Limb (tissue), 2 donors: Measurements from ENCODE around the gene MCTS1.
A peak's percentile ranks its signal among the peaks of the same experiment; 100 is the strongest.
"Not testable (repeated sequence)": the region's sequence is repeated elsewhere in the genome, so short reads cannot be mapped to it uniquely, and the experiment has no call there.

Source experiments
- DNase-seq, 2 donors: peaks; one replicate each; pipeline ENCODE4 v3.0.0-alpha.2; 2016; ENCODE audit errors: extremely low spot score in 2 of 2

The MCTS1 gene

GRCh38 chrX:120603707-120604360 is at the start of gene MCTS1:
Gene MCTS1 (plus strand): TSS chrX:120604101. CDS start chrX:120604237, 136 bp downstream.
- peak; percentile 83 to 87 for DNase-seq

GRCh38 chrX:120556251-120556650 is 47.6 kb upstream of the MCTS1 start:
- DNase-seq = no peak

GRCh38 chrX:120559804-120560203 is 44.1 kb upstream of the MCTS1 start:
- no peak for DNase-seq

GRCh38 chrX:120560405-120560841 is 43.5 kb upstream of the MCTS1 start:
- no peak for DNase-seq

- peak; percentile 92 to 93 for DNase-seq
These were observed 42.9 kb upstream of the MCTS1 start, which contains the start of gene CUL4B for GRCh38 chrX:120560842-120561633. Gene CUL4B (minus strand): TSS chrX:120560962. CDS start chrX:120560638, 324 bp downstream.

- no peak for DNase-seq
These were observed 42.0 kb upstream of the MCTS1 start for GRCh38 chrX:120561634-120562568.

- no peak for DNase-seq
These were observed 41.4 kb upstream of the MCTS1 start for GRCh38 chrX:120562569-120562926.

- no peak for DNase-seq
These were observed 39.0 kb upstream of the MCTS1 start for GRCh38 chrX:120564925-120565324.

GRCh38 chrX:120566817-120567216 is 37.1 kb upstream of the MCTS1 start:
- DNase-seq = no peak

GRCh38 chrX:120568035-120568434 is 35.9 kb upstream of the MCTS1 start:
- DNase-seq = no peak

GRCh38 chrX:120568609-120569008 is 35.3 kb upstream of the MCTS1 start:
- no peak for DNase-seq

GRCh38 chrX:120570011-120570600 is 33.8 kb upstream of the MCTS1 start:
- no peak for DNase-seq

- not testable (repeated sequence) for DNase-seq
These were observed 30.1 kb upstream of the MCTS1 start for GRCh38 chrX:120573806-120574205.

GRCh38 chrX:120575379-120576114 is 28.4 kb upstream of the MCTS1 start:
- DNase-seq = no peak

- no peak for DNase-seq
These were observed 18.2 kb upstream of the MCTS1 start for GRCh38 chrX:120585702-120586101.

- peak in 1 of 2 donors; percentile 7 for DNase-seq
These were observed 471 bp downstream of the MCTS1 start for GRCh38 chrX:120604361-120604782.

GRCh38 chrX:120612086-120612485 is 8.2 kb downstream of the MCTS1 start:
- DNase-seq = no peak

- DNase-seq = peak in 1 of 2 donors; percentile 1
These were observed 10.9 kb downstream of the MCTS1 start for GRCh38 chrX:120614816-120615215.

- no peak for DNase-seq
These were observed 14.2 kb downstream of the MCTS1 start for GRCh38 chrX:120617996-120618630.

- no peak for DNase-seq
These were observed 21.5 kb downstream of the MCTS1 start for GRCh38 chrX:120625371-120625770.
